Thoracic aorta endothelial cell (primary cell): ENCODE measurements around the gene MT2A. TPM values are rescaled to one million over a fixed set of nuclear protein-coding genes. Genes with fewer than 3 reads are reported as not detected.

ENCODE experiments used
- total RNA-seq: library from RNA; depleted of rRNA; stranded (reverse); fragments of >200 nt; gene quantifications from 2 replicates; pipeline ENCODE4 v1.2.3, GENCODE V29; 2012

Gene MT2A
- total RNA-seq = 266 and 320 TPM in 2 replicates

GRCh38 chr16:56608043-56608875 is at the start of gene MT2A:
Gene MT2A, plus strand, starts transcription at chr16:56608584. Its CDS starts 72 bp downstream, at chr16:56608656.

GRCh38 chr16:56564793-56565477 is 43.4 kb upstream of the MT2A start, which contains the start of gene MT4:
Gene MT4, plus strand, starts transcription at chr16:56565073. Its CDS starts 56 bp downstream, at chr16:56565129.

GRCh38 chr16:56589141-56590039 is 19.0 kb upstream of the MT2A start, which contains the start of gene MT3:
Gene MT3, plus strand, starts transcription at chr16:56589528. Its CDS starts 63 bp downstream, at chr16:56589591.

GRCh38 chr16:56625140-56625942 is 17.0 kb downstream of the MT2A start, which contains the start of gene MT1E:
Gene MT1E, plus strand, starts transcription at chr16:56625781. Its CDS starts 71 bp downstream, at chr16:56625852.

GRCh38 chr16:56632156-56632847 is 23.9 kb downstream of the MT2A start, which contains the start of gene MT1M:
Gene MT1M, plus strand, starts transcription at chr16:56632659. Its CDS starts 73 bp downstream, at chr16:56632732.

GRCh38 chr16:56637814-56638750 is 29.7 kb downstream of the MT2A start, which contains the start of gene MT1A:
Gene MT1A, plus strand, starts transcription at chr16:56638666. Its CDS starts 73 bp downstream, at chr16:56638739.

GRCh38 chr16:56651586-56651985 is 43.2 kb downstream of the MT2A start, which contains the start of gene MT1B:
Gene MT1B, plus strand, starts transcription at chr16:56651886. Its CDS starts 68 bp downstream, at chr16:56651954.

GRCh38 chr16:56657555-56658326 is 49.4 kb downstream of the MT2A start, which contains the start of gene MT1F:
Gene MT1F, plus strand, starts transcription at chr16:56657959. Its CDS starts 100 bp downstream, at chr16:56658059.

Other genes starting within 250 kb of the MT2A start
- 152 and 165 TPM in 2 replicates for gene AMFR, start 183.0 kb upstream of the MT2A start, total RNA-seq
- gene NUDT21, start 157.3 kb upstream of the MT2A start, total RNA-seq = 160 and 190 TPM in 2 replicates
- gene OGFOD1, start 157.0 kb upstream of the MT2A start, total RNA-seq = 115 and 135 TPM in 2 replicates
- 37.3 and 43.9 TPM in 2 replicates for gene BBS2, start 88.6 kb upstream of the MT2A start, total RNA-seq
- not detected in 2 replicates for gene MT4, start 43.5 kb upstream of the MT2A start, total RNA-seq
- not detected in 2 replicates for gene MT3, start 19.1 kb upstream of the MT2A start, total RNA-seq
- 139 and 259 TPM in 2 replicates for gene MT1E, start 17.2 kb downstream of the MT2A start, total RNA-seq
- 2.4 and 2.5 TPM in 2 replicates for gene MT1M, start 24.1 kb downstream of the MT2A start, total RNA-seq
- gene MT1A, start 30.1 kb downstream of the MT2A start, total RNA-seq = 3.2 and 5.6 TPM in 2 replicates
- not detected in 2 replicates for gene MT1B, start 43.3 kb downstream of the MT2A start, total RNA-seq
- gene MT1F, start 49.4 kb downstream of the MT2A start, total RNA-seq = 0.36 and 0.53 TPM in 2 replicates
- gene MT1G, start 59.5 kb downstream of the MT2A start, total RNA-seq = not detected in 2 replicates
- not detected in 2 replicates for gene MT1H, start 61.2 kb downstream of the MT2A start, total RNA-seq
- 48.5 and 48.7 TPM in 2 replicates for gene MT1X, start 73.9 kb downstream of the MT2A start, total RNA-seq
- 98.4 and 103 TPM in 2 replicates for gene NUP93, start 121.5 kb downstream of the MT2A start, total RNA-seq